ENCODE measurements around the gene TNFRSF14.

DNA sequence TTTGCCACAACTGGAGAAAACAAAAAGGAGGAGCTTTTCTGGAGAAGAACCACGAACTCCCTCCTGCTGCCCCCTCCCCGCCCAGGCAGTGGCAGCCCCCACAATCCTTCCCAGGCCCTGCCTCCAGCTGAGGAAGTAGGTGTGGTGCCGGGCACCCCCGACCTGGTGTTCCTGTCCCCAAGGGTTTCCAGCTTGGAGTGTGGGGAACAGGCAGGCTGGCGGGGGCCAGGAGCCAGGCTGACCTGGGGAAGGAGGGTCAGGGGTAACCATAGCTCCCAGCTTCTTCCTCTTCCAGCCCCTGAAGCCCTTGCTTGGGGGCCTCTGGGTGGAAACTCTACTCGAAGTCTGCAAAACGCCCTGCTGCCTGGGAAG, 21.9 kb upstream of the TNFRSF14 start:
- TF ChIP-seq, protein P1, sequence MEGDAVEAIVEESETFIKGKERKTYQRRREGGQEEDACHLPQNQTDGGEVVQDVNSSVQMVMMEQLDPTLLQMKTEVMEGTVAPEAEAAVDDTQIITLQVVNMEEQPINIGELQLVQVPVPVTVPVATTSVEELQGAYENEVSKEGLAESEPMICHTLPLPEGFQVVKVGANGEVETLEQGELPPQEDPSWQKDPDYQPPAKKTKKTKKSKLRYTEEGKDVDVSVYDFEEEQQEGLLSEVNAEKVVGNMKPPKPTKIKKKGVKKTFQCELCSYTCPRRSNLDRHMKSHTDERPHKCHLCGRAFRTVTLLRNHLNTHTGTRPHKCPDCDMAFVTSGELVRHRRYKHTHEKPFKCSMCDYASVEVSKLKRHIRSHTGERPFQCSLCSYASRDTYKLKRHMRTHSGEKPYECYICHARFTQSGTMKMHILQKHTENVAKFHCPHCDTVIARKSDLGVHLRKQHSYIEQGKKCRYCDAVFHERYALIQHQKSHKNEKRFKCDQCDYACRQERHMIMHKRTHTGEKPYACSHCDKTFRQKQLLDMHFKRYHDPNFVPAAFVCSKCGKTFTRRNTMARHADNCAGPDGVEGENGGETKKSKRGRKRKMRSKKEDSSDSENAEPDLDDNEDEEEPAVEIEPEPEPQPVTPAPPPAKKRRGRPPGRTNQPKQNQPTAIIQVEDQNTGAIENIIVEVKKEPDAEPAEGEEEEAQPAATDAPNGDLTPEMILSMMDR (IDR thresholded peaks at IDR 0.05), result no peak
- no peak for TF ChIP-seq POLR2A (IDR thresholded peaks at IDR 0.05)
